Kidney (tissue), 14 donors: ENCODE data around the gene PMPCA. TPM values are rescaled to one million over a fixed set of nuclear protein-coding genes. Genes with fewer than 3 reads are reported as not detected.
A peak's percentile ranks its signal among the peaks of the same experiment; 100 is the strongest.

Experiments used
- DNase-seq, 5 donors: peaks; one replicate each; pipeline ENCODE4 v3.0.0-alpha.2; 2013 to 2020
- FAIRE-seq: peaks from 2 replicates; lab custom pipeline; 2012; peaks lifted over from hg19 to GRCh38; lab: Jason Lieb, UNC
- H3K27ac ChIP-seq, 2 donors: one replicate each; pipeline ENCODE4 v1.7.0; 2013; ENCODE audit warnings: low read depth in 2 of 2, low read length in 2 of 2, inconsistent platforms in 1 of 2
- H3K27me3 ChIP-seq: one replicate; pipeline ENCODE4 v1.7.1; 2013; ENCODE audit warnings: low read length, inconsistent platforms; ENCODE audit not compliant: control insufficient read depth, insufficient read depth
- H3K36me3 ChIP-seq, 3 donors: one replicate each; pipeline versions ENCODE4 v1.7.0 to v1.7.1; 2013; ENCODE audit warnings: low read length in 3 of 3, control low read depth in 1 of 3, inconsistent platforms in 1 of 3; ENCODE audit not compliant: insufficient read depth in 3 of 3, control insufficient read depth in 2 of 3
- H3K4me1 ChIP-seq, 3 donors: one replicate each; pipeline versions ENCODE4 v1.7.0 to v1.7.1; 2013; ENCODE audit warnings: low read length in 3 of 3, inconsistent platforms in 1 of 3, low read depth in 1 of 3; ENCODE audit not compliant: control insufficient read depth in 2 of 3, insufficient read depth in 2 of 3
- H3K4me3 ChIP-seq, 3 donors: one replicate each; pipeline versions ENCODE4 v1.7.0 to v1.8.1; 2013; ENCODE audit warnings: low read length in 3 of 3, control low read depth in 1 of 3, inconsistent platforms in 1 of 3
- H3K9ac ChIP-seq, 3 donors: one replicate each; pipeline versions ENCODE4 v1.7.0 to v1.7.1; 2013; ENCODE audit warnings: low read length in 3 of 3, control low read depth in 1 of 3, inconsistent platforms in 1 of 3
- H3K9me3 ChIP-seq, 3 donors: one replicate each; pipeline versions ENCODE4 v1.7.0 to v1.7.1; 2013; ENCODE audit warnings: low read length in 3 of 3, control low read depth in 1 of 3, inconsistent platforms in 1 of 3; ENCODE audit not compliant: control insufficient read depth in 2 of 3, insufficient read depth in 1 of 3
- intact Hi-C: fragments of 100-400 bp; cut with DNase I; formaldehyde crosslinking; loops from one replicate; pipeline ENCODE4 v1.11.1; 2022
- polyA plus RNA-seq: library from polyadenylated mRNA; stranded (reverse); fragments of 350-450 nt; fragmentation: Illumina TruSeq; extraction: RNeasy Lipid Tissue Mini Kit (QIAGEN cat#74804); gene quantifications from one replicate; pipeline ENCODE4 v1.2.3, GENCODE V29; 2014; ENCODE audit warnings: low read depth, low replicate concordance; ENCODE audit not compliant: insufficient read depth
- total RNA-seq: library from RNA; stranded (reverse); fragmentation: NEBNext Ultra II Directional; extraction: Animal tissue kit (Norgen Biotek cat#: 25700); gene quantifications from one replicate; pipeline ENCODE4 v1.2.1, GENCODE V29; 2021
- TF ChIP-seq, protein P1 (sequence below): IDR thresholded peaks from 3 replicates; pipeline ENCODE4 v1.5.1; 2012; ENCODE audit warnings: mild to moderate bottlenecking, moderate library complexity, borderline replicate concordance; ENCODE audit not compliant: insufficient read depth; ENCODE audit errors: extremely low read depth
- donor health status: control.
- donor health status: control.
- donor health status: control.
- donor health status: control.
- donor health status: control.
- donor health status: DM: yes; HTN: yes; CAD: no.
- donor health status: Normal renal cell carcinoma (clear cell type).

The PMPCA gene
- total and polyA plus RNA-seq, 2 donors from 2014 or later = 45.6 to 50.1 TPM

DNA sequence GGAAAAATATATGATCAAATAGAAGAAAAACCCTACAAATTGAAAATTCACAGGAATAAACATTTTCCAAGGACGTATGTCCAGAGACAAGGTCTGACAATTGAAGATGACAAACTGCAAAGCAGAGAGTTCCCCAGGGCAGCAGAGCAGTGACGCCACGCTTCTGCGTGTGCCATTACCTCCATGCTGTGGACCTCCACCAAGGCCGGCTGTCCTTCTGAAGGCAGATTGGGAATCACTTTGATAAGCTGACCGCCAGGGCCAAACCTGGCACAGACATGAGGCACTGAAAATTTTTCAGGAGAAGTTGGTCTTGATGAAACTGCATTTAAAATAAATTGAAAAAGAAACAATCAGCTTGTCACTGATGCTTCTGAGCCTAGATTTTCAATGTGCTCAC is 53.8 kb downstream of the PMPCA start:
- peaks cover 0 to 66% (median 47%) of the 10 kb centered on the region in 3 donors for H3K36me3 ChIP-seq
- intact Hi-C loops = no loop called here
- FAIRE-seq = no peak

DNA sequence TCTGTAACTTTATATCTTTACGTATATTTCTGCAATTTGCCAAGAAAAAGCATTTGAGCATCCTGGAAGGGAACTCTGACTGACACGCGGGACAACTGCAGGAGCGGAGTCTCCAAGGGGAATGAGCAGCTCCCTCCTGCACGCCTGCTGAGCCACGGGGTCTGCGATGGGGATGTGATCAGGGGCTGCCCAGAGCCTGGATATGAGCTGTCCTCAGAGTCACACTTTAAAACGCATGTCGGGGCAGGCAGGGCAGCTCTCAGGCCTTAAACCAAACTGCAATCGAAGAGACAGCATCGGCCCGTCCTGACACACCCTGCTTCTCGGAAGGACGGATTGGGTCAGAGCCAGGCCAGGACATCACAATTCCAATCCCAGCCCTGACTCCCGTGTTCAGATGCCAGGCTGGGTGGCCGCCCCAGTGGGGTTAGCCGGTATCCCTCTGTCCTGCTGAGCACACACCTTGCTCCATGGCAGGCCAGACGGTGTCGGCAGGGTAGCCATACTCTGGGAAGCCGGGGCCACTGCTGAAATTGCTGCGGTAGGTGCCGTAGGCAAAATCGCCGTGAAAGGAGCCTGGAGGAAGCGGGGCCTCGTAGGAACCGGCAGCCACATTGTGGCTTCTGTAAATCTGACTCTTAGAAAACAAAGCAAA is 55.2 kb downstream of the PMPCA start:
- H3K36me3 ChIP-seq = peaks cover 0 to 70% (median 46%) of the 10 kb centered on the region in 3 donors
- H3K9ac ChIP-seq = no peak overlapping the region
- TF ChIP-seq, protein P1, sequence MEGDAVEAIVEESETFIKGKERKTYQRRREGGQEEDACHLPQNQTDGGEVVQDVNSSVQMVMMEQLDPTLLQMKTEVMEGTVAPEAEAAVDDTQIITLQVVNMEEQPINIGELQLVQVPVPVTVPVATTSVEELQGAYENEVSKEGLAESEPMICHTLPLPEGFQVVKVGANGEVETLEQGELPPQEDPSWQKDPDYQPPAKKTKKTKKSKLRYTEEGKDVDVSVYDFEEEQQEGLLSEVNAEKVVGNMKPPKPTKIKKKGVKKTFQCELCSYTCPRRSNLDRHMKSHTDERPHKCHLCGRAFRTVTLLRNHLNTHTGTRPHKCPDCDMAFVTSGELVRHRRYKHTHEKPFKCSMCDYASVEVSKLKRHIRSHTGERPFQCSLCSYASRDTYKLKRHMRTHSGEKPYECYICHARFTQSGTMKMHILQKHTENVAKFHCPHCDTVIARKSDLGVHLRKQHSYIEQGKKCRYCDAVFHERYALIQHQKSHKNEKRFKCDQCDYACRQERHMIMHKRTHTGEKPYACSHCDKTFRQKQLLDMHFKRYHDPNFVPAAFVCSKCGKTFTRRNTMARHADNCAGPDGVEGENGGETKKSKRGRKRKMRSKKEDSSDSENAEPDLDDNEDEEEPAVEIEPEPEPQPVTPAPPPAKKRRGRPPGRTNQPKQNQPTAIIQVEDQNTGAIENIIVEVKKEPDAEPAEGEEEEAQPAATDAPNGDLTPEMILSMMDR = no peak
- no peak overlapping the region for H3K4me3 ChIP-seq
- no peaks in the 10 kb centered on the region for H3K9me3 ChIP-seq
- DNase-seq (peak in 1 of 5 donors; percentile 54), FAIRE-seq (no peak)
- H3K27me3 ChIP-seq = no peaks in the 10 kb centered on the region
- intact Hi-C loops = no loop called here
- no peak overlapping the region for H3K27ac ChIP-seq
- peaks cover 0 to 12% (median 10%) of the 10 kb centered on the region in 3 donors for H3K4me1 ChIP-seq

More for the DNA sequence above, 53.8 kb downstream of the PMPCA start:
- Histone ChIP-seq H3K4me3 (no peak overlapping the region), H3K27me3 (no peaks in the 10 kb centered on the region), H3K9me3 (no peaks in the 10 kb centered on the region), H3K27ac (no peak overlapping the region), H3K9ac (no peak overlapping the region), H3K4me1 (peaks cover 0 to 1% (median 0%) of the 10 kb centered on the region in 3 donors)
- TF ChIP-seq, protein P1 = no peak
- no peak for DNase-seq

DNA sequence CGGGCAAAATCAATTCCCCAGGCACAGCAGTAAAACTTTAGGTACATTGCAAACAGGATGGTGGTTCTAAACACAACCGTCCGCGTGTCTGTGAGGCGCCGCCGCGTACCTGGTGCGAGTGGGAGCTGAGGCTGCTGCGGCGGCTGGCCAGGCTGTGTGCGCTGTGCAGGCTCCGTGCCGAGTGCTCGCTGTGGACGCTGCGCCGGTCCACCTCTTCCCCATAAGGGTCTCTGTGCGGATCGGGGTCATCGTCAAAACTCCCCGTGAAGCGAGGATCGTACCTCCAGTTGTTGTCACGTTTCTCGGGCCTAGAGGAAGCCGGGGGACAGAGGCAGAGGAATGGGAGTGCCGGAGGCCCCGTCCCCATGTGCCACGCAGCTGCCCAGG is 55.7 kb downstream of the PMPCA start:
- FAIRE-seq (no peak), DNase-seq (peak in 1 of 5 donors; percentile 56)
- no peak overlapping the region for H3K27ac ChIP-seq
- peaks cover 0 to 68% (median 45%) of the 10 kb centered on the region in 3 donors for H3K36me3 ChIP-seq
- intact Hi-C loops = no loop called here
- TF ChIP-seq, protein P1 = no peak
- H3K27me3 ChIP-seq = no peaks in the 10 kb centered on the region
- H3K9me3 ChIP-seq = no peaks in the 10 kb centered on the region
- no peak overlapping the region for H3K9ac ChIP-seq
- peaks cover 0 to 12% (median 10%) of the 10 kb centered on the region in 3 donors for H3K4me1 ChIP-seq
- no peak overlapping the region for H3K4me3 ChIP-seq
